ENCODE measurements around the gene SLC35F1. TPM values are rescaled to one million over a fixed set of nuclear protein-coding genes. Genes with fewer than 3 reads are reported as not detected.

SLC35F1 gene
- total RNA-seq, 1 experiment from 2014 or later = 0.05 TPM

- Histone ChIP-seq H3K4me3 (no peak overlapping the region), H3K27ac (no peak overlapping the region), H3K36me3 (no peaks in the 10 kb centered on the region), H3K4me1 (replicated peaks) (no peaks in the 10 kb centered on the region), H3K9me3 (replicated peaks) (no peaks in the 10 kb centered on the region), H3K27me3 (replicated peaks) (no peaks in the 10 kb centered on the region)
- no peak for DNase-seq (ENCODE audit: low read depth in 1 of 2, low spot score in 2 of 2)
These were observed 309.7 kb downstream of the SLC35F1 start for GRCh38 chr6:118216751-118217150.

DNA sequence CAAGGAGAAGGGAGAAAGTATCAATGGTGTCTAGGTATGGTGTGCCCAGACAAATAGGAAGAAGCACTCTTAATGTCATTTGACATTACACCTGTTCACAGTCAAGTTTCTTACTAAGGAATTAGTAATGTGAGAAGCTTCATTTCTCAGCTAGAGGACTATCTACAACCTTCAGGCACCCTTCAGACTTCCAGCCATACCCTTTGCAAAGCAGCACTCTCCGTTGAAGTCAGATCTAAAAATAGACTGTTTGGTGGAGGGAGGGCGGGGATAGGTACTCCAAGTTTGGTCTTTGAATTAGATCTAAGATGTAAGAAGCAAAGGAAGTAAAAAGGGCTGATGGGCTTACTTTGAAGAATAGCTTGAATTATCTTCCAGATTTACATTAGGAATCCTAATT, 311.1 kb downstream of the SLC35F1 start:
- Histone ChIP-seq H3K27ac (no peak overlapping the region), H3K4me3 (no peak overlapping the region), H3K4me1 (replicated peaks) (no peaks in the 10 kb centered on the region), H3K36me3 (no peaks in the 10 kb centered on the region), H3K9me3 (replicated peaks) (no peaks in the 10 kb centered on the region), H3K27me3 (replicated peaks) (no peaks in the 10 kb centered on the region)
- no peak for DNase-seq (ENCODE audit: low read depth in 1 of 2, low spot score in 2 of 2)

- H3K4me3 ChIP-seq = no peak overlapping the region
- no peaks in the 10 kb centered on the region for H3K9me3 ChIP-seq (replicated peaks)
- no peak overlapping the region for H3K27ac ChIP-seq
- H3K27me3 ChIP-seq (replicated peaks) = no peaks in the 10 kb centered on the region
- H3K4me1 ChIP-seq (replicated peaks) = no peaks in the 10 kb centered on the region
- no peak for DNase-seq (ENCODE audit: low read depth in 1 of 2, low spot score in 2 of 2)
- H3K36me3 ChIP-seq = no peaks in the 10 kb centered on the region
These were observed 313.5 kb downstream of the SLC35F1 start for GRCh38 chr6:118220429-118221128.

DNA sequence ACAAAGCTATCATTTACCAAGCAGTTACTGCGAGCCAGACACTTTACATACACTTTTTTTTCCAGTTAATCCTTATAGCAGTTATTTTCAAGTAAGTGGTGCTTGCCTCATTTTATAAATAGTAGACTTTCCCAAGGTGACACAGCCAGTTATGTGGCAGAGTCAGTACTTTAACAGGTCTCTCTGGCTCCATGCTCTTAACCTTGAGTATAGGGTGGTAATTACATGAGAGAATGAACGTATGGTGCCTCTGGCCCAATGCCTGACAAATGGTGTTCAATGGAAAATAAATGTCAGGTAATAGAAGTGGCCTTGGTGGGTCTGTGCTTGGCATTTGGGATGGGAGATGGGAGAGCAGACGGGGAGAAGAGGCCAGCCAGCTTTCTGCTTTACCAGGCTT, 316.3 kb downstream of the SLC35F1 start:
- H3K9me3 ChIP-seq (replicated peaks) = no peaks in the 10 kb centered on the region
- no peak overlapping the region for H3K27ac ChIP-seq
- no peak for DNase-seq (ENCODE audit: low read depth in 1 of 2, low spot score in 2 of 2)
- H3K36me3 ChIP-seq = no peaks in the 10 kb centered on the region
- 0 out of 2 replicates have a peak, but pooled peaks cover 2% of the 10 kb centered on the region for H3K27me3 ChIP-seq (replicated peaks)
- no peaks in the 10 kb centered on the region for H3K4me1 ChIP-seq (replicated peaks)
- H3K4me3 ChIP-seq = no peak overlapping the region

DNA sequence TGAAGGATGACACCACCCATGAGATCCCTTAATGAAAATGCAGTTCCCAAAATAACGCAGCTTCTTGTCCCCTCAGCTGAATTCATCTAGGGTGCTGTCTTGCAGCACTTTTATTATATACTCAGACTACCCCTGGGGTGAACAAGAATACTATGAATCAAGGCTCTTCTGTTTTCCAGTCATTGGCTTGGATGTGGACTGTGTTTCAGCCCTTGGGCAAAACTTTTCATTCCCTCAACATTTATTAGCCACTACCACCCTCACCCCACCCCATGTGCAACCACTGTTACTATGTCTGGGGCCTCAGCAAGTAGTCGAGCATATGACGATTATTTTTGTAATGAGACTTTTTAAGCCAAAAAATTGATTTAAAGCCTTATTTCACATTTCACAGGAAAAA, 321.8 kb downstream of the SLC35F1 start:
- H3K36me3 ChIP-seq = no peaks in the 10 kb centered on the region
- H3K4me3 ChIP-seq = no peak overlapping the region
- 0 out of 2 replicates have a peak, but pooled peaks cover 2% of the 10 kb centered on the region for H3K27me3 ChIP-seq (replicated peaks)
- no peaks in the 10 kb centered on the region for H3K9me3 ChIP-seq (replicated peaks)
- no peaks in the 10 kb centered on the region for H3K4me1 ChIP-seq (replicated peaks)
- H3K27ac ChIP-seq = no peak overlapping the region
- no peak for DNase-seq (ENCODE audit: low read depth in 1 of 2, low spot score in 2 of 2)

DNA sequence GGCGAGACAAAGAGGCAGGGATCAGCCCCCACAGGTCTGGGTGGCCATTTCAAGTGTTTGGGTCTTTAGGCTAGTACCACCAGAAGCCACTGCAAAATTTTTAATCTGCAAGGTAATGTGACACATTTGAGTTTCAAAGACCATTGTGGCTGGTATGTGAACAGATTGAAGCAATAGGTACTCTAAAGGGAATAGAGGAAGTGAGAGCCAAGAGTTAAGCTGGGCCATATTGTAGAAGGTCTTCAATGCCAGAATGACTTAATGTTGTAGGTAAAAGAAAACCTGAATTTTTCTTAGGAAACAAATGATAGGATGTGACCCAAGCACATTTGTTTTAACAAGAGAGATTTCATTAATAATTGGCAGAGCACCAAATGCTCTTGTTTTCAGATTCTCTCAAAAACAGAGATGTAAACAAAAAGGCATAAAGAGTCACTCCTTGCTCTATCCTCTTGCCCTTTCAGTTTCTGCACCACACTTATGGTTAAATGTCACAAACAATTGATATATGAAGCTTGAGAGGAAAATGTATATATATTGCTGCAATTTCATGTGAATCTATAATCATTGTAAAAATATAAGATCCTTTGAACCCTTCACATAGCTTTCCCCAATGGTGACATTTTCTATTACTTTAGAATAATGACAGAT, 333.9 kb downstream of the SLC35F1 start:
- Histone ChIP-seq H3K36me3 (no peaks in the 10 kb centered on the region), H3K4me3 (no peak overlapping the region), H3K27me3 (replicated peaks) (no peaks in the 10 kb centered on the region), H3K27ac (no peak overlapping the region), H3K4me1 (replicated peaks) (no peaks in the 10 kb centered on the region), H3K9me3 (replicated peaks) (no peaks in the 10 kb centered on the region)
- DNase-seq (ENCODE audit: low read depth in 1 of 2, low spot score in 2 of 2) = no peak

GRCh38 chr6:118246406-118246805, 339.3 kb downstream of the SLC35F1 start:
- Histone ChIP-seq H3K9me3 (replicated peaks) (no peaks in the 10 kb centered on the region), H3K4me1 (replicated peaks) (no peaks in the 10 kb centered on the region), H3K27me3 (replicated peaks) (no peaks in the 10 kb centered on the region), H3K36me3 (no peaks in the 10 kb centered on the region), H3K27ac (no peak overlapping the region), H3K4me3 (no peak overlapping the region)
- DNase-seq (ENCODE audit: low read depth in 1 of 2, low spot score in 2 of 2) = no peak

- Histone ChIP-seq H3K4me1 (replicated peaks) (no peaks in the 10 kb centered on the region), H3K36me3 (no peaks in the 10 kb centered on the region), H3K27me3 (replicated peaks) (no peaks in the 10 kb centered on the region; the same call in 1 of the 2 replicates), H3K9me3 (replicated peaks) (no peaks in the 10 kb centered on the region), H3K4me3 (no peak overlapping the region), H3K27ac (no peak overlapping the region)
- no peak for DNase-seq (ENCODE audit: low read depth in 1 of 2, low spot score in 2 of 2)
These were observed 341.1 kb downstream of the SLC35F1 start for GRCh38 chr6:118248171-118248570.

DNA sequence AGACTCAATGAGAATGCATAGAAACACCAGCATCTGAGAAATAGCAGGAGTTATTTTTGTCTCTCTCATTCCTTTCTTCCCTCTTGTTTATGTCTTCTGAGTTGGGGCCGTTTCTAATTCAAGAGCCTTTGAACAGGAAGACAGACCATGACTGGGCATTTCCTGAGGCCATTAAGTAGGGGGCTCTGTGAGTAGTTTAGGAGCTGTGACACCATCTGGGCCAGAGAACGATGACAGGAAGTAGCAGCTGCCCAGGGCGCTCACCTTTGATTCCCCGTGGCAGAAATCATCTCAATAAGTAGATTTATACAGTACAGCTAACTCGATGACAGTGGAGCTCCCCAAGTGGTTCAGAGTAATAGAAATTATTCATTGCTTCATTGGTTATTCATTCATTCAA, 342.6 kb downstream of the SLC35F1 start:
- H3K9me3 ChIP-seq (replicated peaks) = no peaks in the 10 kb centered on the region

DNA sequence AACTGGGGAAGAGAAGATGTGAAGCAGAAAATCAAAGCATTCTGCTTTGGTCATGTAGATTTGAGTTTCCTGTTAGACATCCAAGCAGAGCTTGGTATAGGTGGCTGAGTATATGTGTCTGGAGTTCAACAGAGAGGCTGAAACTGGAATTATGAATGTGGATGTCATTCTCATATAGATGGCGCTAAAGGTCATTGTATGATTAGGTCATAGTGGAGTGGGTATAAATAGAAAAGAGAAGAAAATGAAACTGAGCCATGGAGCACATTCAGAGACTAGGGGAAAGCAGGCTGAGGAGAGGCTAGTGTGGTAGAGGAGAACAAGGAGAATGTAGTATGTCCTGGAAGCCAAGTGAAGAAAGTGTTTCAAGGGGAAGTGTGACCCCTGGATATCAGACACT, 345.4 kb downstream of the SLC35F1 start:
- Histone ChIP-seq H3K4me1 (replicated peaks) (no peaks in the 10 kb centered on the region), H3K27me3 (replicated peaks) (no peaks in the 10 kb centered on the region; the same call in 1 of the 2 replicates), H3K36me3 (no peaks in the 10 kb centered on the region), H3K9me3 (replicated peaks) (no peaks in the 10 kb centered on the region), H3K4me3 (no peak overlapping the region), H3K27ac (no peak overlapping the region)
- DNase-seq (ENCODE audit: low read depth in 1 of 2, low spot score in 2 of 2) = no peak

More for the DNA sequence above, 342.6 kb downstream of the SLC35F1 start:
- no peak for DNase-seq (ENCODE audit: low read depth in 1 of 2, low spot score in 2 of 2)
- Histone ChIP-seq H3K27me3 (replicated peaks) (no peaks in the 10 kb centered on the region; the same call in 1 of the 2 replicates), H3K4me1 (replicated peaks) (no peaks in the 10 kb centered on the region), H3K4me3 (no peak overlapping the region), H3K36me3 (no peaks in the 10 kb centered on the region), H3K27ac (no peak overlapping the region)

- H3K27ac ChIP-seq = no peak overlapping the region
- H3K27me3 ChIP-seq (replicated peaks) = no peaks in the 10 kb centered on the region; the same call in 1 of the 2 replicates
- H3K4me1 ChIP-seq (replicated peaks) = no peaks in the 10 kb centered on the region
- H3K4me3 ChIP-seq = no peak overlapping the region
- DNase-seq (ENCODE audit: low read depth in 1 of 2, low spot score in 2 of 2) = no peak
- no peaks in the 10 kb centered on the region for H3K9me3 ChIP-seq (replicated peaks)
- H3K36me3 ChIP-seq = no peaks in the 10 kb centered on the region
These were observed 346.7 kb downstream of the SLC35F1 start for GRCh38 chr6:118253741-118254140.

DNA sequence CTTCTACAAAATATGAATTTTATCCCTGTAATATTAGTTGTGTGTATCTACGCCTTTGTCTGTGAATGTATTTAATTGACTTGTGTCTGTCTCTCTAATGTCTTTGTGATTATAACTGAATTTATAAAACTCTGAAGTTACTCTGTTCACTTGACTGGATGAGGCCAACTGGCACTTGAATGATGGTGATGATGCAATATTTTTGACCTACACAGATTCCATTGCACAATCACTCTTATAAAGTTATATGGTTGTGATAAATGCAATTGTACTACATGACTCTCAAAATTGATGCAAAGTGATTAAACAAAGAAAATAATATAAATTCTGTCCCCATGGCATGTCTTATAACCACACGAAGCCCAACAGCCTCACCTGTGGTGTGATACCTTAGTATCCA, 353.8 kb downstream of the SLC35F1 start:
- no peaks in the 10 kb centered on the region for H3K4me1 ChIP-seq (replicated peaks)
- no peaks in the 10 kb centered on the region for H3K27me3 ChIP-seq (replicated peaks)
- no peak for DNase-seq (ENCODE audit: low read depth in 1 of 2, low spot score in 2 of 2)
- no peaks in the 10 kb centered on the region for H3K9me3 ChIP-seq (replicated peaks)
- H3K4me3 ChIP-seq = no peak overlapping the region
- no peaks in the 10 kb centered on the region for H3K36me3 ChIP-seq
- no peak overlapping the region for H3K27ac ChIP-seq

DNA sequence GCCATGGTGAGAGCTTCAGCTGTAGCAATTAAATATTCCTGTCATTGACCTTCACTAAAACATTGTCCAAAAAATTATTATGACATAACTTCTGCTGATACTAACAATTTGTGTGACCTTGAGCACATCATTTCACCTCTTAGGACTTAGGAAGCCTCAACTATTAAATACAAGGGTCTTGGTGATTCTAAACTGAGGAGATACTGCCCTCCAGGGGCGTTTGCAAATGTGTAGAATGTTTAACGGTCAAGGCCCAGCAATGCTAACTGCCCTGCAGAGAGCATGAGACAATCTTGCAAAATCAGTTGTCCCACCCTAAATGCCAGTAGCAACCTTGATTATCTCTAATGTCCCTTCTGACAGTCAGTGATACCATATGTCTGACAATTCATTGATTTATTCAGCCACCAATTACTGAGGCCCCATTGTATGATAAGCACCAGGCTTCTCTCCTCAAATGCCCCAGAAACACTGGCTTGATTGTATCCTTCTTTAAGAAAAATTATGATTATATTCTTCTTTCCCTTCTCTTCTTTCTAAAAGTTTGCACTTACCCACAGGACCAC, 356.9 kb downstream of the SLC35F1 start:
- H3K4me3 ChIP-seq = no peak overlapping the region
- H3K27me3 ChIP-seq (replicated peaks) = no peaks in the 10 kb centered on the region
- H3K4me1 ChIP-seq (replicated peaks) = no peaks in the 10 kb centered on the region
- no peak overlapping the region for H3K27ac ChIP-seq
- H3K9me3 ChIP-seq (replicated peaks) = no peaks in the 10 kb centered on the region
- no peaks in the 10 kb centered on the region for H3K36me3 ChIP-seq
- no peak for DNase-seq (ENCODE audit: low read depth in 1 of 2, low spot score in 2 of 2)

DNA sequence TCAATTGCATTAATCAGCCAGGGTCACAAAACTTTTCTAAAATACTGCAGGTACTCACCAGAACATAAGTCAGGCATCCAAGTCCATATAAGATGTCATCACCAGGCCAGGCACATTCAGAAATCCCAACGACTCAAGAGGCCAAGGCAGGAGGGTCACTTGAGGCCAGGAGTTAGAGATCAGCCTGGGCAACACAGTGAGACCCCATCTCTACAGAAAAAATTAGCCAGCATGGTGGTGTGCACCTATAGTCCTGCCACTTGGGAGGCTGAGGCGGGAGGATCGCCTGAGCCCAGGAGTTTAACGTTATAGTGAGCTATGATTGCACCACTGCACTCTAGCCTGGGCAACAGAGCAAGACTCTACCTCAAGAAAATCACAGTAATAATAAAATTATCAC, 362.6 kb downstream of the SLC35F1 start:
- Histone ChIP-seq H3K9me3 (replicated peaks) (no peaks in the 10 kb centered on the region), H3K36me3 (no peaks in the 10 kb centered on the region), H3K4me1 (replicated peaks) (no peaks in the 10 kb centered on the region), H3K27me3 (replicated peaks) (no peaks in the 10 kb centered on the region), H3K4me3 (no peak overlapping the region), H3K27ac (no peak overlapping the region)
- no peak for DNase-seq (ENCODE audit: low read depth in 1 of 2, low spot score in 2 of 2)
